K562 (cell line): Measurements from ENCODE around the gene ATXN7L1. TPM values are rescaled to one million over a fixed set of nuclear protein-coding genes. Genes with fewer than 3 reads are reported as not detected.

ENCODE experiments used
- ATAC-seq: fragments of 200-7000 bp; cut with Tn5 transposase; 3 replicates; pipeline ENCODE4 v1.9.1; 2020; ENCODE audit warnings: moderate library complexity
- BruUV-seq: library from RNA; stranded (reverse); fragments of 400-500 nt; replicated peaks from 2 replicates; lab custom pipeline; 2021; lab: Mats Ljungman, UMichigan
- CTCF ChIA-PET: fragments of 300-600 bp; formaldehyde crosslinking; extraction: SDS; loops from one replicate; lab custom pipeline; 2021; ENCODE audit warnings: low intra/inter-chr PET ratio; lab: Yijun Ruan, JAX
- POLR2A ChIA-PET: fragments of 300-600, 350-650 bp; sonication (Branson Sonifier 250); formaldehyde crosslinking; extraction: SDS; loops from one replicate; lab custom pipeline; 2021; ENCODE audit warnings: antibody characterized with exemption, inconsistent platforms; lab: Yijun Ruan, JAX
- DNase-seq, 4 experiments: peaks; one replicate each; pipeline versions ENCODE4 v3.0.0 to v3.0.0-alpha.2; 2011 to 2018; ENCODE audit warnings: low spot score in 3 of 4, mixed read lengths in 3 of 4; ENCODE audit errors: extremely low read depth in 1 of 4
- FAIRE-seq: peaks from 2 replicates; lab custom pipeline; 2011; peaks lifted over from hg19 to GRCh38; lab: Jason Lieb, UNC
- H2AFZ ChIP-seq: 2 replicates; pipeline ENCODE4 v1.6.0; 2011; ENCODE audit warnings: low read depth, low read length, control low read depth, inconsistent platforms
- H3K27ac ChIP-seq: fragments of 200-600 bp; 3 replicates; pipeline ENCODE4 v1.8.0; 2011; ENCODE audit warnings: low read depth, mild to moderate bottlenecking, control low read depth, inconsistent platforms, low read length, moderate library complexity, mixed read lengths; ENCODE audit errors: extremely low read depth
- H3K27me3 ChIP-seq, 2 experiments: fragments of 300-600 bp in 1 of 2; 2 replicates in 1 of 2; 3 replicates in 1 of 2; pipeline versions ENCODE4 v1.6.0 to v1.8.0; 2011; ENCODE audit warnings: inconsistent platforms in 2 of 2, low read length in 2 of 2, mild to moderate bottlenecking in 1 of 2, mixed read lengths in 1 of 2, moderate library complexity in 1 of 2; ENCODE audit not compliant: control insufficient read depth in 2 of 2, insufficient read depth in 2 of 2
- H3K36me3 ChIP-seq: fragments of 300-600 bp; 3 replicates; pipeline ENCODE4 v1.8.0; 2011; ENCODE audit warnings: mild to moderate bottlenecking, low read length, inconsistent platforms; ENCODE audit not compliant: control insufficient read depth, insufficient read depth
- H3K4me1 ChIP-seq, 2 experiments: fragments of 200-600 bp in 1 of 2; replicated peaks in 1 of 2; 2 replicates in 1 of 2; 3 replicates in 1 of 2; pipeline versions ENCODE4 v1.5.1 to v1.8.0; 2011; ENCODE audit warnings: inconsistent platforms in 2 of 2, low read length in 2 of 2, mild to moderate bottlenecking in 1 of 2, mixed read lengths in 1 of 2, moderate library complexity in 1 of 2; ENCODE audit not compliant: control insufficient read depth in 2 of 2, insufficient read depth in 2 of 2
- H3K4me2 ChIP-seq: 2 replicates; pipeline ENCODE4 v1.6.1; 2011; ENCODE audit warnings: low read length, control low read depth, inconsistent platforms, mixed read lengths; ENCODE audit not compliant: insufficient read depth
- H3K4me3 ChIP-seq: fragments of 200-600 bp; sonication (generic), shearing (Covaris generic); 2 replicates; pipeline ENCODE4 v1.5.1; 2016; ENCODE audit warnings: control low read depth, inconsistent platforms
- H3K79me2 ChIP-seq: fragments of 200-600 bp; 3 replicates; pipeline ENCODE4 v1.8.0; 2011; ENCODE audit warnings: low read length, inconsistent platforms; ENCODE audit not compliant: control insufficient read depth, insufficient read depth
- H3K9ac ChIP-seq, 2 experiments: 2 replicates each; pipeline versions ENCODE4 v1.6.0 to v1.6.1; 2011; ENCODE audit warnings: low read depth in 2 of 2, low read length in 2 of 2, control low read depth in 1 of 2, inconsistent platforms in 1 of 2, mild to moderate bottlenecking in 1 of 2, mixed read lengths in 1 of 2; ENCODE audit not compliant: insufficient read depth in 1 of 2
- H3K9me1 ChIP-seq: one replicate; pipeline ENCODE4 v1.6.0; 2011; ENCODE audit warnings: inconsistent platforms, mild to moderate bottlenecking, low read length, moderate library complexity; ENCODE audit not compliant: control insufficient read depth, insufficient read depth
- H3K9me3 ChIP-seq: replicated peaks from 2 replicates; pipeline ENCODE4 v1.5.1; 2011; ENCODE audit warnings: low read depth, low read length, inconsistent platforms; ENCODE audit not compliant: control insufficient read depth, insufficient read depth
- H4K20me1 ChIP-seq: replicated peaks from 2 replicates; pipeline ENCODE4 v1.6.1; 2011; ENCODE audit warnings: low read length, inconsistent platforms, mixed read lengths; ENCODE audit not compliant: control insufficient read depth, insufficient read depth
- BDP1 ChIP-seq: IDR thresholded peaks from 3 replicates; pipeline ENCODE4 v1.6.1; 2011; ENCODE audit not compliant: insufficient read length, insufficient read depth
- DDX20 ChIP-seq: fragments of 450-650 bp; IDR thresholded peaks from 2 replicates; pipeline ENCODE4 v1.6.1; 2016; ENCODE audit warnings: missing genetic modification characterization, low read depth, mild to moderate bottlenecking, missing compliant biosample characterization, moderate library complexity
- MCM5 ChIP-seq: fragments of 450-650 bp; IDR thresholded peaks from 2 replicates; pipeline ENCODE4 v1.6.1; 2016; ENCODE audit warnings: low read depth
- MEF2D ChIP-seq: conservative IDR thresholded peaks from 2 replicates; pipeline ENCODE4 v1.6.1; 2016; ENCODE audit warnings: low read depth, missing genetic modification characterization, missing compliant biosample characterization
- RBM39 ChIP-seq: fragments of 200-400 bp; formaldehyde crosslinking; optimal IDR thresholded peaks from 2 replicates; pipeline ENCODE3; 2018; ENCODE audit warnings: low read depth, low read length
- SMAD1 ChIP-seq: fragments of 150-350 bp; IDR thresholded peaks from 2 replicates; pipeline ENCODE4 v1.6.1; 2014; ENCODE audit warnings: low read length, low read depth; ENCODE audit not compliant: partially characterized antibody
- TOE1 ChIP-seq, 2 experiments: fragments of 450-650 bp in 1 of 2; sonication (generic) in 1 of 2; formaldehyde crosslinking in 1 of 2; IDR thresholded peaks; 2 replicates each; pipeline versions ENCODE4 v1.7.1 to v1.8.0; 2016 to 2022; ENCODE audit warnings: borderline replicate concordance in 2 of 2, mild to moderate bottlenecking in 2 of 2, antibody characterized with exemption in 1 of 2, inconsistent platforms in 1 of 2, low read depth in 1 of 2, missing genetic modification reagents in 1 of 2, moderate library complexity in 1 of 2
- XRCC5 ChIP-seq: fragments of 200-400 bp; formaldehyde crosslinking; IDR thresholded peaks from 2 replicates; pipeline ENCODE4 v1.6.1; 2017; ENCODE audit warnings: low read depth, mild to moderate bottlenecking, low read length
- ZNF24 ChIP-seq: fragments of 450-650 bp; IDR thresholded peaks from 2 replicates; pipeline ENCODE4 v1.6.1; 2016
- WGBS: fragments of 100-300 bp; shearing (Covaris generic); methylation state at CpG from one replicate; pipeline ENCODE4 v1.1.6; 2016; ENCODE audit warnings: low coverage, mixed read lengths; ENCODE audit not compliant: insufficient coverage; ENCODE audit errors: missing lambda C conversion rate; 5-methylcytosine and 5-hydroxymethylcytosine counted together
- in situ Hi-C: fragments of 300-500 bp; cut with MboI; formaldehyde crosslinking; loops from 4 replicates; pipeline ENCODE4 v1.15.0; 2018; ENCODE audit warnings: inconsistent platforms, mixed read lengths
- intact Hi-C: fragments of 100-400 bp; cut with micrococcal nuclease; formaldehyde crosslinking; loops from 2 replicates; pipeline ENCODE4 v1.14.2; 2022
- polyA plus RNA-seq, 8 experiments: library from polyadenylated mRNA; depleted of rRNA in 4 of 8; stranded (reverse) in 5 of 8; unstranded in 3 of 8; fragments of >200 nt; fragmentation: Nextera tagmentation in 2 of 8; fragmentation: Illumina TruSeq in 1 of 8; extraction: Ambion mirVana in 2 of 8; extraction: Trizol in 1 of 8; gene quantifications; 2 replicates each; pipeline versions ENCODE4 v1.2.1 to v1.2.3, GENCODE V29; 2011 to 2014; ENCODE audit warnings: inconsistent platforms in 1 of 8, missing spikeins in 1 of 8
- total RNA-seq, 7 experiments: library from RNA; depleted of rRNA in 6 of 7; stranded (reverse); fragments of >200 nt in 6 of 7; fragmentation: Illumina TruSeq in 2 of 7; extraction: Trizol in 2 of 7; gene quantifications; 2 replicates each; pipeline versions ENCODE4 v1.2.1 to v1.2.3, GENCODE V29; 2011 to 2021; ENCODE audit warnings: low replicate concordance in 1 of 7
- TF ChIP-seq, protein P1 (sequence below): fragments of 450-650 bp; IDR thresholded peaks from 2 replicates; pipeline ENCODE4 v1.6.1; 2016; ENCODE audit warnings: mild to moderate bottlenecking

ATXN7L1 gene
- total and polyA plus RNA-seq, 9 of the 15 experiments (the other 6 are each of a cell fraction or from before 2014, with no cell fraction given), result 6.6 to 13.7 (median 10.7) TPM

GRCh38 chr7:105779856-105780780, 96.3 kb downstream of the ATXN7L1 start:
- whole genome bisulfite sequencing, result 2% methylated on average over 4 of the region's 4 CpGs
- Histone ChIP-seq H3K9ac (no peak overlapping the region), H3K79me2 (no peaks in the 10 kb centered on the region), H3K9me3 (no peaks in the 10 kb centered on the region), H3K4me3 (no peak overlapping the region), H3K27ac (no peak overlapping the region), H2AFZ (no peak overlapping the region), H3K27me3 (peaks cover 0 to 3% of the 10 kb centered on the region in 2 experiments; a peak in 1 of 5 replicates), H4K20me1 (peaks cover 20% of the 10 kb centered on the region), H3K36me3 (no peaks in the 10 kb centered on the region), H3K4me1 (no peaks in the 10 kb centered on the region), H3K9me1 (no peaks in the 10 kb centered on the region), H3K4me2 (no peak overlapping the region)
- TF ChIP-seq MCM5, result no peak
- TF ChIP-seq XRCC5, result no peak
- no peak for TF ChIP-seq RBM39
- TF ChIP-seq, protein P1, sequence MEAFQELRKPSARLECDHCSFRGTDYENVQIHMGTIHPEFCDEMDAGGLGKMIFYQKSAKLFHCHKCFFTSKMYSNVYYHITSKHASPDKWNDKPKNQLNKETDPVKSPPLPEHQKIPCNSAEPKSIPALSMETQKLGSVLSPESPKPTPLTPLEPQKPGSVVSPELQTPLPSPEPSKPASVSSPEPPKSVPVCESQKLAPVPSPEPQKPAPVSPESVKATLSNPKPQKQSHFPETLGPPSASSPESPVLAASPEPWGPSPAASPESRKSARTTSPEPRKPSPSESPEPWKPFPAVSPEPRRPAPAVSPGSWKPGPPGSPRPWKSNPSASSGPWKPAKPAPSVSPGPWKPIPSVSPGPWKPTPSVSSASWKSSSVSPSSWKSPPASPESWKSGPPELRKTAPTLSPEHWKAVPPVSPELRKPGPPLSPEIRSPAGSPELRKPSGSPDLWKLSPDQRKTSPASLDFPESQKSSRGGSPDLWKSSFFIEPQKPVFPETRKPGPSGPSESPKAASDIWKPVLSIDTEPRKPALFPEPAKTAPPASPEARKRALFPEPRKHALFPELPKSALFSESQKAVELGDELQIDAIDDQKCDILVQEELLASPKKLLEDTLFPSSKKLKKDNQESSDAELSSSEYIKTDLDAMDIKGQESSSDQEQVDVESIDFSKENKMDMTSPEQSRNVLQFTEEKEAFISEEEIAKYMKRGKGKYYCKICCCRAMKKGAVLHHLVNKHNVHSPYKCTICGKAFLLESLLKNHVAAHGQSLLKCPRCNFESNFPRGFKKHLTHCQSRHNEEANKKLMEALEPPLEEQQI, result no peak
- TF ChIP-seq TOE1 (IDR thresholded peaks at IDR 0.05; ENCODE audit: borderline replicate concordance), result no peak
- no peak for TF ChIP-seq TOE1 (CRISPR knock-in tag; IDR thresholded peaks at IDR 0.05; ENCODE audit: borderline replicate concordance, low read depth)
- no peak for TF ChIP-seq SMAD1
- no peak for TF ChIP-seq ZNF24
- no peak for TF ChIP-seq MEF2D (tag)
- TF ChIP-seq DDX20 (tag), result no peak
- no peak for TF ChIP-seq BDP1
- intact Hi-C loops (no loop called here), in situ Hi-C loops (no loop called here)
- no TSS peak for BruUV-seq
- ATAC-seq, result no peak
- POLR2A ChIA-PET, result interaction anchor here (0.6 kb wide), 1 partner anchor 648 kb away, joined by 5 read pairs; no protein-coding TSS in a partner anchor
- CTCF ChIA-PET, result no interaction called here
- no peak for FAIRE-seq
- DNase-seq, result no peak
